ENCODE results near the gene AK6. TPM values are rescaled to one million over a fixed set of nuclear protein-coding genes. Genes with fewer than 3 reads are reported as not detected.

The AK6 gene
- total RNA-seq, 4 donors from 2014 or later, result 14.0 to 43.6 (median 19.4) TPM

DNA sequence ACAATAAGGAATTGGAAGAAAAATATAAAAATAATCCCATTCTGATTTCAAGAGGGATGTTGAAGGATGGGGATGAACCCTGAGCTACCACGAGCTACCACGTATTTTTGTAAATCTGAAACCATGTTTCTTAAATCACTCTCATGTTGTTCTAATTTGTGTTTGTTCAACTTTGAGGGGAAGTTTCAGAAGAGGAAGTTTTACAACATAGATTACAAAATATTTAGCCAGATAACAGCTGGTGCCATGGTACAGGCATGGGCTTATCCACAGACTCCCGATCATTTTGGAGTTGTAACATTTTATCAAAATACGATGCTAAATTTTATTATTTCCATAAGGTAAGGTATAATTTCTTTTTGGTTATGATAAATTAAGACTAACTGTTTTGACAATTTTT lies 51.9 kb downstream of the AK6 start:
- Histone ChIP-seq H3K27me3 (no peaks in the 10 kb centered on the region), H3K4me3 (no peak overlapping the region), H3K4me1 (no peaks in the 10 kb centered on the region), H3K36me3 (peaks cover 16% of the 10 kb centered on the region), H3K9me3 (no peaks in the 10 kb centered on the region), H3K27ac (no peak overlapping the region)
- WGBS, result 73% methylated on average over 4 of the region's 4 CpGs
- TF ChIP-seq POLR2A (IDR thresholded peaks at IDR 0.05), result no peak
- no peak for DNase-seq (ENCODE audit: low spot score in 2 of 2)

GRCh38 chr5:69315972-69316371 lies 53.3 kb downstream of the AK6 start:
- WGBS, result 90% methylated on average over 1 of the region's 1 CpG
- no peak overlapping the region for H3K27ac ChIP-seq
- H3K27me3 ChIP-seq, result no peaks in the 10 kb centered on the region
- H3K4me1 ChIP-seq, result no peaks in the 10 kb centered on the region
- no peaks in the 10 kb centered on the region for H3K9me3 ChIP-seq
- TF ChIP-seq POLR2A (IDR thresholded peaks at IDR 0.05), result no peak
- TF ChIP-seq EP300 (IDR thresholded peaks at IDR 0.05), result no peak
- TF ChIP-seq, protein P1, sequence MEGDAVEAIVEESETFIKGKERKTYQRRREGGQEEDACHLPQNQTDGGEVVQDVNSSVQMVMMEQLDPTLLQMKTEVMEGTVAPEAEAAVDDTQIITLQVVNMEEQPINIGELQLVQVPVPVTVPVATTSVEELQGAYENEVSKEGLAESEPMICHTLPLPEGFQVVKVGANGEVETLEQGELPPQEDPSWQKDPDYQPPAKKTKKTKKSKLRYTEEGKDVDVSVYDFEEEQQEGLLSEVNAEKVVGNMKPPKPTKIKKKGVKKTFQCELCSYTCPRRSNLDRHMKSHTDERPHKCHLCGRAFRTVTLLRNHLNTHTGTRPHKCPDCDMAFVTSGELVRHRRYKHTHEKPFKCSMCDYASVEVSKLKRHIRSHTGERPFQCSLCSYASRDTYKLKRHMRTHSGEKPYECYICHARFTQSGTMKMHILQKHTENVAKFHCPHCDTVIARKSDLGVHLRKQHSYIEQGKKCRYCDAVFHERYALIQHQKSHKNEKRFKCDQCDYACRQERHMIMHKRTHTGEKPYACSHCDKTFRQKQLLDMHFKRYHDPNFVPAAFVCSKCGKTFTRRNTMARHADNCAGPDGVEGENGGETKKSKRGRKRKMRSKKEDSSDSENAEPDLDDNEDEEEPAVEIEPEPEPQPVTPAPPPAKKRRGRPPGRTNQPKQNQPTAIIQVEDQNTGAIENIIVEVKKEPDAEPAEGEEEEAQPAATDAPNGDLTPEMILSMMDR (IDR thresholded peaks at IDR 0.05), result no peak
- TF ChIP-seq POLR2AphosphoS5 (IDR thresholded peaks at IDR 0.05), result no peak
- peaks cover 16% of the 10 kb centered on the region for H3K36me3 ChIP-seq
- no peak overlapping the region for H3K4me3 ChIP-seq
- DNase-seq (ENCODE audit: low spot score in 2 of 2), result no peak

- TF ChIP-seq POLR2AphosphoS5 (IDR thresholded peaks at IDR 0.05) (no peak), EP300 (IDR thresholded peaks at IDR 0.05) (no peak), POLR2A (IDR thresholded peaks at IDR 0.05) (no peak)
- TF ChIP-seq, protein P1 (IDR thresholded peaks at IDR 0.05), result no peak
Observed at GRCh38 chr5:69313428-69313827, 55.9 kb downstream of the AK6 start.

DNA sequence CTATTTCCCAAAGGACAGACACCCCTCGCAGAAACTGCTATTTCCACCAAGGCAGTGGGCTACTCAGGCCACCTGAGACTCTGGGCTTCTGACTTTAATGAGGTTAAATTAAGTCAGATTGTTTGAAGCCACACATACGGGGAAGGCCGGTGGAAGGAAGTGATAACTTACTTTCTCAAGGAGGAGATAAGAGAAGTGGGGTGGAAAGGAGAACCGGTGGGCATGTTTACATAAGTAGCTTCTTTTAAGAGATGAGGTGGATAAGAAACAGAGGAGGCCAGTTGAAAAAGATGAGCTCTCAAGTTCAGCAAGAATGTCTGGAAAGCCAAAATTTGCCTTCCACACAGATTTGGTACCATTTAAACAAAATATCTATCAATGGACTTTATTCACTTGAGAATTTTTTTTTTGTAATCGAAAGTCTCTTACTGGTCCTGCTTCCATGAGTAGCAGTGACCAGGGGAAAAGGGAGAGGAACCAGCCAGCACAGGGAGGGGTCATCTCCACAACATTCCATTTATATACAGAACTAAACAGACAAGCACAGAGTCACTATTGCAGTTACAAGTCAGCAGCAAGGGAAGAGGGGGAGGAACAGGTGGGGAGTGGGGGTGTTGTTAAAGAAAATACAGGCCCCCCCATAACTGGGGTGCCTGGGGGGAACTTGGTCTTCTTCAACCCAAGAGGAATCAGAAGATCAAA lies 56.7 kb downstream of the AK6 start:
- DNase-seq (ENCODE audit: low spot score in 2 of 2), result no peak
- 77% methylated on average over 5 of the region's 5 CpGs for WGBS
- peaks cover 29% of the 10 kb centered on the region for H3K36me3 ChIP-seq

More at GRCh38 chr5:69313428-69313827, 55.9 kb downstream of the AK6 start:
- H3K4me3 ChIP-seq, result no peak overlapping the region
- no peaks in the 10 kb centered on the region for H3K4me1 ChIP-seq
- no peaks in the 10 kb centered on the region for H3K9me3 ChIP-seq
- H3K36me3 ChIP-seq, result peaks cover 25% of the 10 kb centered on the region
- no peaks in the 10 kb centered on the region for H3K27me3 ChIP-seq
- WGBS, result 95% methylated on average over 9 of the region's 9 CpGs
- DNase-seq (ENCODE audit: low spot score in 2 of 2), result no peak
- no peak overlapping the region for H3K27ac ChIP-seq

GRCh38 chr5:69309380-69309779 lies 59.9 kb downstream of the AK6 start:
- Histone ChIP-seq H3K9me3 (no peaks in the 10 kb centered on the region), H3K36me3 (peaks cover 48% of the 10 kb centered on the region), H3K27ac (no peak overlapping the region), H3K4me3 (no peak overlapping the region), H3K4me1 (no peaks in the 10 kb centered on the region), H3K27me3 (no peaks in the 10 kb centered on the region)
- TF ChIP-seq EP300 (IDR thresholded peaks at IDR 0.05) (no peak), POLR2A (IDR thresholded peaks at IDR 0.05) (no peak), POLR2AphosphoS5 (IDR thresholded peaks at IDR 0.05) (no peak)
- TF ChIP-seq, protein P1 (IDR thresholded peaks at IDR 0.05), result no peak
- DNase-seq (ENCODE audit: low spot score in 2 of 2), result no peak
- 91% methylated on average over 4 of the region's 5 CpGs for WGBS

More for the DNA sequence above, 56.7 kb downstream of the AK6 start:
- Histone ChIP-seq H3K27me3 (no peaks in the 10 kb centered on the region), H3K27ac (no peak overlapping the region), H3K9me3 (no peaks in the 10 kb centered on the region), H3K4me3 (no peak overlapping the region), H3K4me1 (no peaks in the 10 kb centered on the region)
- TF ChIP-seq POLR2AphosphoS5 (IDR thresholded peaks at IDR 0.05) (no peak), POLR2A (IDR thresholded peaks at IDR 0.05) (no peak), EP300 (IDR thresholded peaks at IDR 0.05) (no peak)
- TF ChIP-seq, protein P1 (IDR thresholded peaks at IDR 0.05), result no peak
